ENCODE measurements around the gene SP100.

- TF ChIP-seq CTCF (IDR thresholded peaks at IDR 0.05; ENCODE audit: insufficient read depth, low read depth, low read length) (no peak), EZH2 (IDR thresholded peaks at IDR 0.05; ENCODE audit: insufficient read depth, low read length) (no peak)
These were observed 18.8 kb downstream of the SP100 start for GRCh38 chr2:230434677-230435324.

All from astrocyte (in vitro differentiated cells and primary cell).